Non-pigmented ciliary epithelial cell (primary cell): ENCODE results near the gene ZNF787.
"Not testable (repeated sequence)": the region's sequence is repeated elsewhere in the genome, so short reads cannot be mapped to it uniquely, and the experiment has no call there.

Experiments
- DNase-seq: peaks from one replicate; pipeline ENCODE4 v3.0.0-alpha.2; 2010; ENCODE audit warnings: low read depth

Gene ZNF787

GRCh38 chr19:56121180-56122167, at the start of gene ZNF787:
Gene ZNF787 (minus strand): TSS chr19:56121295. CDS start chr19:56103217, 18,078 bp downstream.
- DNase-seq = peak; percentile 70

DNA sequence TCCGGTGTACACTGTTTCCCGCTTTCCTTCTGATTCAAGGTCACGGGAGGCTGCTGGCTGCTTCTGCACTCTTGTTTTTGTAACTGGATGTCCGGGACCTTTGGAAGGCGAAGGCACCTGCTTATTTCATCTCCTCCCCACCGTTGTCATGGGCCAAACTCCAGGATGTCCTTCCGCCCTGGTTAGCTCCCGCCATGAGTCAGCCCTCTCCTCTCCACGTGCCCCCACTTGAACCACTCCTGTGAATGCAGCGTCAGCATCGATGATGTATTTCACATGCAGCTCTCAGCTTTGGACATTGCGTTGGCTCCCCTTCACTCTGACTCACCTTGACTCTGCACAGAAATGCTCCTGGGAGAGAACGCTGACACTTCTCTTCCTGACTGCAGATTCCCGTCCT, 49.2 kb upstream of the ZNF787 start:
- DNase-seq = peak; percentile 8

GRCh38 chr19:56167064-56167578, 46.0 kb upstream of the ZNF787 start:
- DNase-seq = no peak

DNA sequence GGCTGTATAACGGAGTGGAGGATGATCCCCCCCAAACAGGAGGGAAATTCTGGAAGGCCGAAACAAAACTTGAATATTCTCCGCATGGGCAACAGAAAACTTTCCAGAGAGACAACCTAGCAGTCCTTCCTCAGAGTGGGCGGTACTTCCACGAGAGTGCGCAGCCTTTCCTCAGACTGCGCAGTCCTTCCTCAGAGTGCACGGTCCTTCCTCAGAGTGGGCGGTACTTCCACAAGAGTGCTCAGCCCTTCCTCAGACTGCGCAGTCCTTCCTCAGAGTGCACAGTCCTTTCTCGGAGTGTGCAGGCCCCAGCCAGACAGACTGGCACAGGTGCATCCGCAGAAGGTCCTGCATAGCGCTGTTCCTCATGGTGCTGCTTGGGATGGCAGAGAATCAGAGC, 42.0 kb upstream of the ZNF787 start:
- no peak for DNase-seq

- no peak for DNase-seq
Observed at GRCh38 chr19:56162258-56162657, 41.2 kb upstream of the ZNF787 start.

DNA sequence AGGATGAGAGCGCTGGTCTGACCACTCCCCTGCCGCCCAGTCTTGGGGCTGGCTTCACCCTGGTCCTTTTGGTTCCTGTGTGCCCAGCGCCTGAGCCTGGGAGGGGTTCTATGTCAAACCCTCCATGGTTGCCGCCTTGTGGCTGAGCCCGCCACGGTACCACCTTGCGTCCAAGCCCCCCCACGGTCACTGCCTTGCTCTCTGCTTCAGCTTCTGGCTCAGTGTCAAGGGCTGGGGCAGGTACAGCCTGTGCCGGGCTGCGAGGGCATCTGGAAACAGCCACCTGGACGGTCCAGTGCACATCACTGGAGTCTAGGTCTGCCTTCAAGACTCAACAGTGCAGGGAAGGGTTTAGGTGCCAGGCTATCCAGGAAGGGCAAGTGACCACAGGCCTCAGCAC, 40.4 kb upstream of the ZNF787 start:
- DNase-seq = no peak

DNA sequence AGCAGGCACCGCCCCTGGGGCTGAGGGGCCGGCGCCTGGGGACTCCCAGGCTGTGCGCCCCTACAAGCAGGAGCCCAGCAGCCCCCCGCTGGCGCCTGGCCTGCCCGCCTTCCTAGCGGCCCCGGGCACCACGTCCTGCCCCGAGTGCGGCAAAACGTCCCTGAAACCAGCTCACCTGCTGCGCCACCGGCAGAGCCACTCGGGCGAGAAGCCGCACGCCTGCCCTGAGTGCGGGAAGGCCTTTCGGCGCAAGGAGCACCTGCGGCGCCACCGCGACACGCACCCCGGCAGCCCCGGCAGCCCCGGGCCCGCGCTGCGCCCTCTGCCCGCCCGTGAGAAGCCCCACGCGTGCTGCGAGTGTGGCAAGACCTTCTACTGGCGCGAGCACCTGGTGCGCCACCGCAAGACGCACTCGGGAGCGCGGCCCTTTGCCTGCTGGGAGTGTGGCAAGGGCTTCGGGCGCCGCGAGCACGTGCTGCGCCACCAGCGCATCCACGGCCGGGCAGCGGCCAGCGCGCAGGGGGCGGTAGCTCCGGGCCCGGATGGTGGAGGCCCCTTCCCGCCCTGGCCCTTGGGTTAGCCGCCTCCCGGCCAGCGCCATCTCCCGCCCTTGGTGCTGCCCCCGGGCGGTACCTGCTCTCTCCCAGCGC, 38.7 kb upstream of the ZNF787 start:
- no peak for DNase-seq

DNA sequence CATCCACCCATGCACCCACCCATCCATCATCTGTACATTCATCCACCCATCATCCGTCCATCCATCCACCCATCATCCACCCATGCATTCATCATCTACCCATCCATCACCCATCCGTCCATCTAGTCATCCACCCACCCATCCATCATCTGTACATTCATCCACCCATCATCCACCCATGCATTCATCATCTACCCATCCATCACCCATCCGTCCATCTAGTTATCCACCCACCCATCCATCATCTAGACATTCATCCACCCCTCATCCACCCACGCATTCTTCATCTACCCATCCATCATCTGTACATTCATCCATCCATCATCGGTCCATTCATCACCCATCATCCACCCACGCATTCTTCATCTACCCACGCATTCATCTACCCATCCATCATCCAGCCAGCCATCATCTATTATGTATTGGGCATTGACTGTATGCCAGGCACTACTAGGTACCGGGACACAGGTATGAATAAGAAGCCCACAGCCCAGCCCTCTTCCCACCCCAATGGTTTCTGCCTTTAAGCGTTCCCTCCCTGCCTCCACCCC, 38.0 kb upstream of the ZNF787 start:
- DNase-seq = no peak

GRCh38 chr19:56158170-56158757, 37.2 kb upstream of the ZNF787 start:
- no peak for DNase-seq

GRCh38 chr19:56156768-56157167, 35.7 kb upstream of the ZNF787 start:
- no peak for DNase-seq

DNA sequence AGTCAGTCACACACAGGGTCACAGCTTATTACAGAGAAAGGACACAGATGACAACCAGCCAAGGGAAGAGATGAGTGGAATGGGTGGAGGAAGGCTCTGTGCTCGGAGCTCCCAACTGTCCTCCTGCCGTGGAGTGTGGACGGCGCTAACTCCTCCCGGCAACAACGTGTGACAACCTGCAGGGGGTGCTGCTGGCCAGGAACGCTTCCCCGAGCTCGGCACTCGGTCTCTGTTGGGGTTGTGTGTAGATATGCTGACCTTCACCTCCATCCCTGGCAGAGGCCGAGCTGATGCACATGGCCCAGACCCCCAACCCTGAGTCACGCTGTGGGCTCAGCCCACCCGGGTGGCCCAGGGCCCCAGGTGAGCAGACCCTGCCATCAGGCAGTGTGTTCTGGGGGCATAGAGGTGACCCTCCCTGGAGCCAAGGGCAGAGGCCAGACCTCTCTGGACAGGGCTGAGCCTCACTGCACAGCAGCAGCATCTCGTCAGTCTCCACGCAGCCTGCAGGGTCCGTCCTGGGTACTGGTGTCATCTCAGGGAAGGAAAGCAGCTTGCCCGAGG, 34.1 kb upstream of the ZNF787 start:
- DNase-seq = no peak

DNA sequence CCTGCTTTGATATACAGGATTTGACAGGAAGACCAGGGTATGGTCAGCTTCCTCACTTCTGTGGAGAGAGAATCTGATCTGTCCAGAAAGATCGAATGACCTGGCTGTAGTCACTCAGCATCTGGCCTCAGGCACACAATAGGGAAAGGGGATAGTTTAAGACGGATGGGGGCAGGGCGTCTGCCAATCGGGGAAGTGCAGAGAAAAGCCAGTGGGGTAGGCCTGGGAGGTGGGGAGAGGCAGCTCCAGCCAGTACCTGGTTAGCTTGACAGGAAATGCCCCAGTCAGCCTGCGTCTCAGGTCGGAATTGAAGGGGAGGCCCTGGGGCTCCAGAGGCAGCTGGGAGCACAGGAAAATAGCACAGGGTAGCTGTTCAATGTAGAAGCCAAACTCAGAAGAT, 32.4 kb upstream of the ZNF787 start:
- no peak for DNase-seq

DNA sequence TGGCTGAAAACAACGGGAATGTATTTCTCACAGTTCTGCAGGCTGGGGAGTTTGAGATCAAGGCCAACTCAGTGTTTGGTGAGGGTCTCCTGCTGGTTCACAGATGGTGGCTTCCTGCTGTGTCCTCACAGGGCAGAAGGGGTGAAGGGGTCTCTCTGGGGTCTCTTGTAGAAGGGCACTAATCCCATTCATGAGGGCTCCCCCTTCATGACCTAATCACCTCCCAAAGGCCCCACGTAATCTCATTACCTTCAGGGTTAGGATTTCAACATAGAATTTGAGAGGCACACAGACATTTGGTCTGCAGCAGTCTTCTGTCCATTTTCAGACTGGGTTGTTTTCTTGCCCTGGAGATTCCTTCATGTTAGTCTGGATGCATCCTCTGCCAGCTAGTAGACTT, 31.5 kb upstream of the ZNF787 start:
- no peak for DNase-seq

DNA sequence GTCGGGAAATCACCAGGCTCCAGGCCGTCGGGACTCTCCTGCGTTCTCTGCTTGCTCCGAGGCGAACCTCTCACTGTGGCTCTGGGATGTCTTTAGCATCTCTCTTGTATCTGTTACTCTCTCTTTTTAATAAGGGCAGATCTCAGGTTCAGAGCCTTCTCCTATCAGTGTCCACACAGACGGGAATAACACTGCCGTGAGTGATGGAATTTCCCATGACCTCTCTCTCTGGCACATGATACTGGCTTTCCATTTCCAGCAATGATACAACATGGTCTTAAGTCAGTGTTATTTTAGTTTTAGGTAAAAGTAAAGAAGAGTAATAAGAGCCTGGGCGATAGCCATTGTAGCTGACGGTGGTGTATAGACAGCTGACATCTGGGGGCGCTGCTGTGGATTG, 29.3 kb upstream of the ZNF787 start:
- DNase-seq = no peak

DNA sequence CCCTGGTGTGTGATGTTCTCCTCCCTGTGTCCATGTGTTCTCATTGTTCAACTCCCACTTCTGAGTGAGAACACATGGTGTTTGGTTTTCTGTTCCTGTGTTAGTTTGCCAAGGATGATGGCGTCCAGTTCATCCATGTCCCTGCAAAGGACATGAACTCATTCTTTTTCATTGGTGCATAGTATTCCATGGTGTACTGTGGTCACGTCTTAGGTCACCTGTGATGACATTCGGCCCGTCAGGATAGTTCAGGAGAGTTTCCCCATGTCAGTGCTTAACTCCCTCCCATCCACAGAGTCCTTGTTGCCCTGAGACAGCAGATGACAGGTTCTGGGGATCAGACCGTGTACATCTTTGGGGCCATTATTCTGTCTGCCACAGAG, 28.6 kb upstream of the ZNF787 start:
- DNase-seq = no peak

GRCh38 chr19:56148955-56149655, 28.0 kb upstream of the ZNF787 start:
- DNase-seq = not testable (repeated sequence)

DNA sequence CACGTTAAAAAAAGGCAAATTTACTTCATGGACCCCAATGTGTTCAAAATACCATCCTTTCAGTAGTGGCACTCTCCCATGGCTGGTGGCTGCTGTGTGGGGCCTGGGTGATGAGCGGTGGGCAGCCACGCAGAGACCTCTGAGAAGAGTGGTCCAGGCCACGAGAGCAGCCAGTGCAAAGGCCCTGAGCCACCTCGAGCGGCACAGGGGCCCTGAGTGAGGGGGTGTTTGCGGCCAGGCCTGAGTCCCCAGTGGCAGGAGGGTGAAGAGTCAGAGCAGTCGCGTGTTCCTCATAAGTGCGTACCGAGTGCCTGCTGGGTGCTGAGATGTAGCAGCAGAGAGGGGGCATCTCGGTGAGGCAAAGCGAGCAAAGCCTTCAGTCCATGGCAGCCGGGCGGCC, 27.0 kb upstream of the ZNF787 start:
- no peak for DNase-seq

- no peak for DNase-seq
Observed at GRCh38 chr19:56147307-56147706, 26.2 kb upstream of the ZNF787 start.

DNA sequence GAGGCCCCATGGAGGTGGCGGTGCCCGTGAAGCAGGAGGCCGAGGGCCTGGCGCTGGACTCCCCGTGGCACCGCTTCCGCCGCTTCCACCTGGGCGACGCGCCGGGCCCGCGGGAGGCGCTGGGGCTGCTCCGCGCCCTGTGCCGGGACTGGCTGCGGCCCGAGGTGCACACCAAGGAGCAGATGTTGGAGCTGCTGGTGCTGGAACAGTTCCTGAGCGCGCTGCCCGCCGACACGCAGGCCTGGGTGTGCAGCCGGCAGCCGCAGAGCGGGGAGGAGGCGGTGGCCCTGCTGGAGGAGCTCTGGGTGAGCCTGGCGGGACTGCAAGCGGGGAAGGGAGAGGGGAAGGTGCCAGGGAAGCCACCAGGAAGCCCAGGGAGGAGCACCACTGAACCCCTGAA, 25.8 kb upstream of the ZNF787 start:
- DNase-seq = no peak

- no peak for DNase-seq
Observed at GRCh38 chr19:56145698-56146097, 24.6 kb upstream of the ZNF787 start.

DNA sequence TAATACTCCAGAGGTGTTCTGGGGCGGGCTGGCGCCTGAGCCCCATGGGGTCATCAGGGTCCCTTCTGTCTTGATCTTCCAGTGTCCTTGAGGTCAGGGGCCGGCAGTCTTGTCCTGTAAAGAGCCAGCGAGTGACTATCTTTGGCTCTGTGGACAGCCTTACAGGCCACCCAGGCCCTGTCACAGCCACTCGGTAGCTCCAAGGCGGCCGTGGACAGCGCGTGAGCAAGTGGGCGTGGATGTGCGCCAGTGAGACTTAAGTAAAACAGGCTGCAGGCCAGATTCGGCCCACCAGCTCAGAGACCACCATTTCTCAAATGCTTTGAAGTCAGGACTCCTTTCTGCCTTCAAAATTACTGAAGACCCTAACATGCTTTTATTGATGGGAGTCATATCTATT, 23.7 kb upstream of the ZNF787 start:
- DNase-seq = no peak

GRCh38 chr19:56144376-56144775, 23.3 kb upstream of the ZNF787 start:
- no peak for DNase-seq
